ENCODE data around the gene HP1BP3.

DNA sequence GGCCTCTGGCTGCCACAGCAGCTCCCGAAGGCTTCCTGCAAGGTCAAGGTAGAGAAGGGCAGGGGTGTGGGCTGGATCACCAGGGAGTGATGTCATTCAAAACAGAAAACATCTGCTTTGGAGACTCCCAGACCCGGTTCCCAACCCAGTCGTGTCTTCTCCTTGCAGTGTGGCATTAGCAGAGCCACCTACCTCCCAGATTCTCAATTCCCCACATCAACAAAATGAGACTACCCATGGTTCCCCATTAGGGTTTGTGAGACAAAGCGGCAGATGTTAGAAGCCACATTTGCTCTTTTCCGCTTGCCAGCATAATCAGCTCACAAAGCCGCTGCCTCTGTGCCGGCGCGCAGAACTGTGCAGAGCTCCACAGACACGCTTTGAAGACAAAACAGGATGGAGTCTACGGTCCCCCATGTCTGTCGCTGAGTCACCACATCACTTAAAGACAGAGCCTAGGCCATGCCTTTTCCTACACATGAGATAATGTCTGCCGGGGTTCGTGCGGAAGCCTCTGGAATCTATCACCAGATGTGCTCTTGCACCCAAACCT is 81.8 kb downstream of the HP1BP3 start:
- TF ChIP-seq, protein P1, sequence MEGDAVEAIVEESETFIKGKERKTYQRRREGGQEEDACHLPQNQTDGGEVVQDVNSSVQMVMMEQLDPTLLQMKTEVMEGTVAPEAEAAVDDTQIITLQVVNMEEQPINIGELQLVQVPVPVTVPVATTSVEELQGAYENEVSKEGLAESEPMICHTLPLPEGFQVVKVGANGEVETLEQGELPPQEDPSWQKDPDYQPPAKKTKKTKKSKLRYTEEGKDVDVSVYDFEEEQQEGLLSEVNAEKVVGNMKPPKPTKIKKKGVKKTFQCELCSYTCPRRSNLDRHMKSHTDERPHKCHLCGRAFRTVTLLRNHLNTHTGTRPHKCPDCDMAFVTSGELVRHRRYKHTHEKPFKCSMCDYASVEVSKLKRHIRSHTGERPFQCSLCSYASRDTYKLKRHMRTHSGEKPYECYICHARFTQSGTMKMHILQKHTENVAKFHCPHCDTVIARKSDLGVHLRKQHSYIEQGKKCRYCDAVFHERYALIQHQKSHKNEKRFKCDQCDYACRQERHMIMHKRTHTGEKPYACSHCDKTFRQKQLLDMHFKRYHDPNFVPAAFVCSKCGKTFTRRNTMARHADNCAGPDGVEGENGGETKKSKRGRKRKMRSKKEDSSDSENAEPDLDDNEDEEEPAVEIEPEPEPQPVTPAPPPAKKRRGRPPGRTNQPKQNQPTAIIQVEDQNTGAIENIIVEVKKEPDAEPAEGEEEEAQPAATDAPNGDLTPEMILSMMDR (IDR thresholded peaks at IDR 0.05; ENCODE audit: low read length), result no peak
- no peak for TF ChIP-seq EZH2 (IDR thresholded peaks at IDR 0.05; ENCODE audit: borderline replicate concordance, low read length)

Data from OCI-LY1 (cell line).